Panc1 (cell line): ENCODE results near the gene TSHZ2. TPM values are rescaled to one million over a fixed set of nuclear protein-coding genes. Genes with fewer than 3 reads are reported as not detected.

Source experiments
- ATAC-seq: fragments of 200-7000 bp; cut with Tn5 transposase; 2 replicates; pipeline ENCODE4 v1.9.1; 2020; ENCODE audit warnings: mild to moderate bottlenecking, moderate library complexity
- BruUV-seq: library from RNA; stranded (reverse); fragments of 400-500 nt; replicated peaks from 2 replicates; lab custom pipeline; 2021; lab: Mats Ljungman, UMichigan
- CTCF ChIA-PET: fragments of 300-600 bp; sonication (Branson Sonifier 250); formaldehyde crosslinking; loops from one replicate; lab custom pipeline; 2022; ENCODE audit warnings: antibody characterized with exemption; lab: Charles Lee
- POLR2A ChIA-PET: fragments of 300-600 bp; sonication (Branson Sonifier 250); formaldehyde crosslinking; loops from one replicate; lab custom pipeline; 2022; ENCODE audit warnings: antibody characterized with exemption; lab: Charles Lee
- DNase-seq: peaks from one replicate; pipeline ENCODE4 v3.0.0-alpha.2; 2010; ENCODE audit warnings: low read depth, low spot score
- H3K27ac ChIP-seq: 2 replicates; pipeline ENCODE4 v1.5.1; 2011; ENCODE audit warnings: mild to moderate bottlenecking, low read length, inconsistent platforms
- H3K27me3 ChIP-seq: fragments of 200-500 bp; sonication (Bioruptor generic); 2 replicates; pipeline ENCODE4 v1.6.0; 2014; ENCODE audit warnings: low read length, inconsistent platforms; ENCODE audit not compliant: control insufficient read depth, insufficient read depth
- H3K36me3 ChIP-seq: fragments of 200-500 bp; sonication (Bioruptor generic); 2 replicates; pipeline ENCODE4 v1.5.1; 2014; ENCODE audit warnings: inconsistent platforms, mild to moderate bottlenecking, low read length, moderate library complexity; ENCODE audit not compliant: control insufficient read depth, insufficient read depth
- H3K4me1 ChIP-seq: 2 replicates; pipeline ENCODE4 v1.5.1; 2011; ENCODE audit warnings: inconsistent platforms, mild to moderate bottlenecking, low read length, moderate library complexity; ENCODE audit not compliant: control insufficient read depth, insufficient read depth
- H3K4me3 ChIP-seq, 2 experiments: 2 replicates each; pipeline ENCODE4 v1.5.1; 2011 to 2012; ENCODE audit warnings: low read depth in 2 of 2, low read length in 2 of 2, mild to moderate bottlenecking in 2 of 2, inconsistent platforms in 1 of 2, moderate library complexity in 1 of 2
- H3K9me3 ChIP-seq: fragments of 200-500 bp; sonication (Bioruptor generic); 2 replicates; pipeline ENCODE4 v1.5.1; 2014; ENCODE audit warnings: low read depth, mild to moderate bottlenecking, inconsistent platforms, low read length, moderate library complexity; ENCODE audit not compliant: control insufficient read depth, insufficient read depth
- POLR2AphosphoS5 ChIP-seq: IDR thresholded peaks from 2 replicates; pipeline ENCODE4 v1.6.1; 2012; ENCODE audit warnings: mild to moderate bottlenecking, low read depth, low read length, moderate library complexity
- SIN3A ChIP-seq: IDR thresholded peaks from 2 replicates; pipeline ENCODE4 v1.6.1; 2012; ENCODE audit warnings: low read depth, mild to moderate bottlenecking, low read length, moderate library complexity, borderline replicate concordance; ENCODE audit not compliant: insufficient read depth
- TCF7L2 ChIP-seq: IDR thresholded peaks from 2 replicates; pipeline ENCODE4 v1.6.1; 2011; ENCODE audit warnings: mild to moderate bottlenecking, low read depth, low read length, inconsistent platforms
- in situ Hi-C: cut with HindIII; loops from 2 replicates; pipeline ENCODE4 v1.10.0; 2016; ENCODE audit warnings: low sequenced_read_pairs, low pct_unique_long_range_greater_than_20kb
- intact Hi-C: fragments of 100-400 bp; cut with micrococcal nuclease; formaldehyde crosslinking; loops from one replicate; pipeline ENCODE4 v1.10.0; 2022; ENCODE audit not compliant: unreplicated experiment
- total RNA-seq: library from RNA; stranded (reverse); gene quantifications from one replicate; pipeline ENCODE4 v1.2.1, GENCODE V29; 2021; ENCODE audit not compliant: unreplicated experiment
- TF ChIP-seq, protein P1 (sequence below): fragments of 450-650 bp; IDR thresholded peaks from 2 replicates; pipeline ENCODE4 v1.5.1; 2017; ENCODE audit warnings: mild to moderate bottlenecking
- TF ChIP-seq, protein P2 (sequence below), 2 experiments: IDR thresholded peaks; 2 replicates each; pipeline ENCODE4 v1.6.1; 2011 to 2012; ENCODE audit warnings: low read depth in 2 of 2, control low read depth in 1 of 2, low read length in 1 of 2, mild to moderate bottlenecking in 1 of 2, moderate library complexity in 1 of 2; ENCODE audit not compliant: insufficient read depth in 1 of 2

Gene TSHZ2
- total RNA-seq, 1 experiment from 2014 or later, result 0.36 TPM

DNA sequence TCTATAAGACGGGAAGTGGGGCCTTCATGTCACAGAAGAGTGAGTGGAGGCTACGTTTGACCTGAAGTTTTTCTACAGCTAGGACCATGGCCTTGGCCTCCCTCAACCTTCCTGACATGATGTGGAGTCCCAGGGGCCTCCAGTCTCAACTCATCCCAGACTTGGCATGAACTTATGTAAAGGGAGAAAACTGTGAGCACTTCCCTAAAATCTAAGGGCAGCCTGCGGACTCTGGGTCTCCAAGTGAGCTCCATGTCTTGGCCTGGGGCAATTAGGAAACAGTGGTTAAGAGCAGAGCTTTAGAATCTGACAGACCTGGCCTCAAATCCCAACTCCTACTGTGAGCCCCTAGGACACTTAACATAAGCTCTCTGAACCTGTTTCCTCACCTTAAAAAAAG, 439.0 kb downstream of the TSHZ2 start:
- TF ChIP-seq, protein P1, sequence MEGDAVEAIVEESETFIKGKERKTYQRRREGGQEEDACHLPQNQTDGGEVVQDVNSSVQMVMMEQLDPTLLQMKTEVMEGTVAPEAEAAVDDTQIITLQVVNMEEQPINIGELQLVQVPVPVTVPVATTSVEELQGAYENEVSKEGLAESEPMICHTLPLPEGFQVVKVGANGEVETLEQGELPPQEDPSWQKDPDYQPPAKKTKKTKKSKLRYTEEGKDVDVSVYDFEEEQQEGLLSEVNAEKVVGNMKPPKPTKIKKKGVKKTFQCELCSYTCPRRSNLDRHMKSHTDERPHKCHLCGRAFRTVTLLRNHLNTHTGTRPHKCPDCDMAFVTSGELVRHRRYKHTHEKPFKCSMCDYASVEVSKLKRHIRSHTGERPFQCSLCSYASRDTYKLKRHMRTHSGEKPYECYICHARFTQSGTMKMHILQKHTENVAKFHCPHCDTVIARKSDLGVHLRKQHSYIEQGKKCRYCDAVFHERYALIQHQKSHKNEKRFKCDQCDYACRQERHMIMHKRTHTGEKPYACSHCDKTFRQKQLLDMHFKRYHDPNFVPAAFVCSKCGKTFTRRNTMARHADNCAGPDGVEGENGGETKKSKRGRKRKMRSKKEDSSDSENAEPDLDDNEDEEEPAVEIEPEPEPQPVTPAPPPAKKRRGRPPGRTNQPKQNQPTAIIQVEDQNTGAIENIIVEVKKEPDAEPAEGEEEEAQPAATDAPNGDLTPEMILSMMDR, result no peak
- ChIA-PET CTCF (interaction anchor here (0.7 kb wide), 1 partner anchor 10 kb away, joined by 3 read pairs; no protein-coding TSS in a partner anchor), POLR2A (no interaction called here)
- no peaks in the 10 kb centered on the region for H3K36me3 ChIP-seq
- peaks cover 3% of the 10 kb centered on the region; the same call in 1 of the 2 replicates for H3K4me1 ChIP-seq
- H3K9me3 ChIP-seq, result no peaks in the 10 kb centered on the region
- H3K27ac ChIP-seq, result no peak overlapping the region
- no peaks in the 10 kb centered on the region for H3K27me3 ChIP-seq
- no peak overlapping the region for H3K4me3 ChIP-seq
- DNase-seq (no peak), ATAC-seq (no peak)
- intact Hi-C loops (no loop called here), in situ Hi-C loops (no loop called here)
- no TSS peak for BruUV-seq

DNA sequence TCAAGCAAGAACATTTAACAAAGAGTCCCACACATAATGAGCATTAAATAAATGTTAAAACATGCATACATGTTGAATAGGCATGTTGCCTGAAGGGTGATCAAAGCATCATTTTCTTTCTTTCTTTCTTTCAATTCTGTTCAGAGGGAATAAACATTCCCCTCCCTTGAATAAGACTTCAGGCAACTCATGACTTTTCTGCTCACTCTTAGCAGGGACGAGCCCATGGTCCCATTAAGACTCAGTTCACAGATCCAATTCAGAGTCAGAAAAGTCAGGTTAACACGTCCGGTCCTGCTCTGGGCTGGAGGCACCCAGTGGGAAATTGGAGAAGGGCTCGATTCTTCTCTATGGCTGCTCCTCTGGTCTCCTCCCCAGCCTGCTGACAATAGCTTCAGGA, 439.7 kb downstream of the TSHZ2 start:
- CTCF ChIA-PET, result no interaction called here
- no peaks in the 10 kb centered on the region for H3K27me3 ChIP-seq
- intact Hi-C loops, result no loop called here

More for the DNA sequence above, 439.7 kb downstream of the TSHZ2 start:
- DNase-seq, result no peak
- Histone ChIP-seq H3K9me3 (no peaks in the 10 kb centered on the region), H3K4me3 (no peak overlapping the region), H3K4me1 (peaks cover 3% of the 10 kb centered on the region; the same call in 1 of the 2 replicates), H3K36me3 (no peaks in the 10 kb centered on the region), H3K27ac (no peak overlapping the region)
- in situ Hi-C loops, result no loop called here
- TF ChIP-seq POLR2AphosphoS5 (no peak), TCF7L2 (no peak), SIN3A (no peak)
- TF ChIP-seq, protein P2, sequence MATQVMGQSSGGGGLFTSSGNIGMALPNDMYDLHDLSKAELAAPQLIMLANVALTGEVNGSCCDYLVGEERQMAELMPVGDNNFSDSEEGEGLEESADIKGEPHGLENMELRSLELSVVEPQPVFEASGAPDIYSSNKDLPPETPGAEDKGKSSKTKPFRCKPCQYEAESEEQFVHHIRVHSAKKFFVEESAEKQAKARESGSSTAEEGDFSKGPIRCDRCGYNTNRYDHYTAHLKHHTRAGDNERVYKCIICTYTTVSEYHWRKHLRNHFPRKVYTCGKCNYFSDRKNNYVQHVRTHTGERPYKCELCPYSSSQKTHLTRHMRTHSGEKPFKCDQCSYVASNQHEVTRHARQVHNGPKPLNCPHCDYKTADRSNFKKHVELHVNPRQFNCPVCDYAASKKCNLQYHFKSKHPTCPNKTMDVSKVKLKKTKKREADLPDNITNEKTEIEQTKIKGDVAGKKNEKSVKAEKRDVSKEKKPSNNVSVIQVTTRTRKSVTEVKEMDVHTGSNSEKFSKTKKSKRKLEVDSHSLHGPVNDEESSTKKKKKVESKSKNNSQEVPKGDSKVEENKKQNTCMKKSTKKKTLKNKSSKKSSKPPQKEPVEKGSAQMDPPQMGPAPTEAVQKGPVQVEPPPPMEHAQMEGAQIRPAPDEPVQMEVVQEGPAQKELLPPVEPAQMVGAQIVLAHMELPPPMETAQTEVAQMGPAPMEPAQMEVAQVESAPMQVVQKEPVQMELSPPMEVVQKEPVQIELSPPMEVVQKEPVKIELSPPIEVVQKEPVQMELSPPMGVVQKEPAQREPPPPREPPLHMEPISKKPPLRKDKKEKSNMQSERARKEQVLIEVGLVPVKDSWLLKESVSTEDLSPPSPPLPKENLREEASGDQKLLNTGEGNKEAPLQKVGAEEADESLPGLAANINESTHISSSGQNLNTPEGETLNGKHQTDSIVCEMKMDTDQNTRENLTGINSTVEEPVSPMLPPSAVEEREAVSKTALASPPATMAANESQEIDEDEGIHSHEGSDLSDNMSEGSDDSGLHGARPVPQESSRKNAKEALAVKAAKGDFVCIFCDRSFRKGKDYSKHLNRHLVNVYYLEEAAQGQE (IDR thresholded peaks at IDR 0.05; ENCODE audit: insufficient read depth in 1 of 2, low read depth in 2 of 2, low read length in 1 of 2), result no peak
- TF ChIP-seq, protein P1, result no peak
- BruUV-seq, result no TSS peak
- POLR2A ChIA-PET, result no interaction called here
- ATAC-seq, result no peak
